Duodenal mucosa (tissue), 2 donors: ENCODE data around the gene GP2.
A peak's percentile ranks its signal among the peaks of the same experiment; 100 is the strongest.

Experiments used
- H3K27ac ChIP-seq: one replicate; pipeline ENCODE4 v1.7.0; 2013; ENCODE audit warnings: low read depth, low read length
- H3K27me3 ChIP-seq, 2 donors: one replicate each; pipeline ENCODE4 v1.7.0; 2013; ENCODE audit warnings: low read length in 2 of 2, control low read depth in 1 of 2; ENCODE audit not compliant: insufficient read depth in 2 of 2, control insufficient read depth in 1 of 2
- H3K36me3 ChIP-seq, 2 donors: one replicate each; pipeline ENCODE4 v1.7.0; 2013; ENCODE audit warnings: low read length in 2 of 2, control low read depth in 1 of 2; ENCODE audit not compliant: insufficient read depth in 2 of 2, control insufficient read depth in 1 of 2
- H3K4me1 ChIP-seq, 2 donors: one replicate each; pipeline ENCODE4 v1.7.0; 2013; ENCODE audit warnings: low read length in 2 of 2, control low read depth in 1 of 2; ENCODE audit not compliant: insufficient read depth in 2 of 2, control insufficient read depth in 1 of 2
- H3K4me3 ChIP-seq, 2 donors: one replicate each; pipeline ENCODE4 v1.7.0; 2013; ENCODE audit warnings: low read length in 2 of 2, low read depth in 1 of 2
- H3K9ac ChIP-seq, 2 donors: one replicate each; pipeline ENCODE4 v1.7.0; 2013; ENCODE audit warnings: low read length in 2 of 2, low read depth in 1 of 2
- H3K9me3 ChIP-seq, 2 donors: one replicate each; pipeline ENCODE4 v1.7.0; 2013; ENCODE audit warnings: low read length in 2 of 2, control low read depth in 1 of 2; ENCODE audit not compliant: control insufficient read depth in 1 of 2

Gene GP2

DNA sequence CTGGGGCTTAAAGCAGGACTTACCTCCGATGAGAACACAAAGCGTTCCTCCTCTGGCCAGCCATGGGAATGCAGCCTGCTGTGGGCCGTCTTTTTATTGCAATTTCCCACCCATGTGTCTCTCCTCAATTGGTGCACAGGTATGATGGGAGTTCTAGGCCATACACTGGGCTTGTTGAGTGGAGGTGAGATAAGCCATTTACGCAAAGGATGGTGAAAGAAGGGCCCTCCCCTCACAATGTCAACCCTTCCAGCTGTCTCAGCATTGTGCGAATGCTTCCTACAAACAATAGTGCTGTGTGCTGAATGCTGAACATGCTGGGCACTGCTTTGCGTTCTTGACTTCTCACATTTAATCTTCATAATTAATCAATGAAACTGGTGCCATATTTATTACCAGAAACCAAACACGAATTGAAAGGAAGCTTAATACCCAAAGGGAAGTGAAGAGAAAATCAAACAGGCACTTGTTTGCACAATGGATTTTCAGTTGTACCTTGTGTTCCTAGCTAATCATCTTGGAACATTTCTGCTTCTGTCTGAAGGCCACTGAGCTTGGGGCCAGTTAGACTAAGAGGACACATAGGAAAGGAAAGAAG is at the start of gene GP2:
Gene GP2, minus strand, starts transcription at position 70 of the 598 bp plus-strand sequence. CDS start 1,082 bp downstream, outside the sequence.
- Histone ChIP-seq H3K27ac (no peak within 1 kb of the TSS), H3K36me3 (no peaks in the 10 kb centered on the region), H3K9ac (no peak within 1 kb of the TSS), H3K27me3 (no peaks in the 10 kb centered on the region), H3K4me1 (peaks cover 11 to 13% of the 10 kb centered on the region in 2 donors), H3K4me3 (peak within 1 kb of the TSS in 1 of 2 donors; percentile 29), H3K9me3 (no peaks in the 10 kb centered on the region)

DNA sequence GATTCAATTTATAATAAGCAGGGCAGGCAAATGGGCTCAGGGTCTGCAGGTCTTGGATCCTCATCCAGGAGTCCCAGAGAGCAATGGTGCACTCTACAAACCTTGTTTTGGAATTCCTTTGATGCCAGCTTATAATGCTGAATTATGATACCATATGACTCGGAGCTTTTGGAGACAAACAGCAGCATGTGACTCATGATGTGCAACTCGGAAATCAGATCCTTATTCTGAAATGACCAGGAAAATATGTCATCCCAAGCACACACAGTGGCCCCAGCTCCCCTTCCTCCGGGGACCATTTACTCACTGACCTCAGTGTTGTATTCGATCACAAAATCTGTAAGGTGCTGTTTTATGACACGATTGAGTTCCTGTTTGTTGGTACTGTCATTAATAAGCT is 45.4 kb upstream of the GP2 start:
- Histone ChIP-seq H3K4me1 (no peaks in the 10 kb centered on the region), H3K9ac (no peak overlapping the region), H3K9me3 (no peaks in the 10 kb centered on the region), H3K27ac (no peak overlapping the region), H3K27me3 (peaks cover 5% of the 10 kb centered on the region in 2 donors), H3K36me3 (no peaks in the 10 kb centered on the region), H3K4me3 (no peak overlapping the region)

DNA sequence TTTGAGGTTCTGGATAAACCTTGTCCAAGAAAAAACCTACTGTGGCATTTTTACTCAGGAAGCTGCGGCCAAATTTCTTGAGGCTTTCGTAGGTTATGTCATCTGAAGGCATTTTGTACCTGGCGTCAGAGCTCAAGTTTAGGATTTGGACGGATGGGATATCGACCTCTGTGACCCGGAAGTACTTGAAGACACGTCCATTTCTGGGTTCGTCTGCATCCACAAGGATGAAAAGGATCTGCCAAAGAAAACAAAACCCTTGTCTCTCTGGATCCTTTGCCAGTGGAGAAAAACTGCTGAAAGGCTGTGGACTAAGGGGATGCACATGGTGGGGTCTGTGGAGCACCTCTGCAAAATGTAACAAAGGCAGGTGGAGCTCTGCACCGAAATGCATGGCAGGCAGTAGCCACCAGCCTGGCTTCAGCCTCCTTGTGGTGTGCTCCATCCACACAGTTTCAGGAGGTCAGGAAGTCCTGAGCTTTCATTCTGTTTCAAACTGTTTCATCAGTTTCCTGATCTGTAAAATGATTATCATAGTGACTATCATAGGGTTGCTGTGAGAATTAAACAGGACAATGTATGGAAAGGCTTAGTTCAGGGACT is 42.2 kb upstream of the GP2 start:
- no peaks in the 10 kb centered on the region for H3K4me1 ChIP-seq
- H3K27ac ChIP-seq: no peak overlapping the region
- no peak overlapping the region for H3K4me3 ChIP-seq
- no peak overlapping the region for H3K9ac ChIP-seq
- no peaks in the 10 kb centered on the region for H3K36me3 ChIP-seq
- H3K27me3 ChIP-seq: peaks cover 0 to 5% of the 10 kb centered on the region in 2 donors
- no peaks in the 10 kb centered on the region for H3K9me3 ChIP-seq

DNA sequence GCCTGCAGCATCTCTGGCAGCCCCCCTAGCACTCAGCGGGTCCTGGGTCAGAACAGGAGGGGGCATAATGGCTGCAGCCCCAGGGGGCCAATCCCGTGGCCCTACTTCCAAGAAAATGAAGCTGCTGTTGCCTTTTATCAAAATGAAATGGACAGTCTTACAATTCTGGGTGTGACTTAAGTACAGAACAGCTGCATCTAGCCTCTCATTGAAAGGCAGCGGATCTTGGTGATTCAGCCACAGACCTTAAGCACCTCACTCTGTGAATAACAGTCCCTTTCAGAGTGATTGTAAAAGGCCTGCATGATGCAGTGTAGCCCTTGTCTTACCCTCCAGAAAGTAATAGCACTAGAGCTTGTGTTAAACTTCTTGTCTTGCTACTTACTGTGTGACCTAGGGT is 36.7 kb upstream of the GP2 start:
- no peak overlapping the region for H3K4me3 ChIP-seq
- peaks cover 0 to 5% of the 10 kb centered on the region in 2 donors for H3K27me3 ChIP-seq
- H3K27ac ChIP-seq: no peak overlapping the region
- H3K36me3 ChIP-seq: no peaks in the 10 kb centered on the region
- H3K9ac ChIP-seq: no peak overlapping the region
- H3K9me3 ChIP-seq: no peaks in the 10 kb centered on the region
- H3K4me1 ChIP-seq: no peaks in the 10 kb centered on the region

DNA sequence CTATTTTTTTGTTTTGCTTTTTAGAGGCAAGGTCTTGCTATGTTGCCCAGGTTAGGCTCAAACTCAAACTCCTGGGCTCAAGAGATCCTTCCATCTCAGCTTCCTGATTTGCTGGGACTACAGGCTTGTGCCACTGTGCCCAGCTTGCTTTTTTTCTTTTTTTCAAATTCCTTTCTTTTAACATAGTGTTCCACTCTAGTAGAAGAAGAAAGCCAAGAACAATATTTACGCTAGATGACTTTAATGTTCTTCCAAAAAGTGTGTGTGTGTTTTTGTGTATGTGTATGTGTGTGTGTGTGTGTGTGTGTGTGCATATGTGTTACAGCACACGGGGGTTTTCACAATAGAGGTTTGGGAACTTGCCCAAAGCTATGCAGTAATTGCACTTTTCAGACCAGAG is 35.9 kb upstream of the GP2 start:
- H3K27me3 ChIP-seq: peaks cover 0 to 5% of the 10 kb centered on the region in 2 donors
- no peaks in the 10 kb centered on the region for H3K36me3 ChIP-seq
- H3K27ac ChIP-seq: no peak overlapping the region
- H3K4me1 ChIP-seq: no peaks in the 10 kb centered on the region
- no peaks in the 10 kb centered on the region for H3K9me3 ChIP-seq
- no peak overlapping the region for H3K4me3 ChIP-seq
- no peak overlapping the region for H3K9ac ChIP-seq

DNA sequence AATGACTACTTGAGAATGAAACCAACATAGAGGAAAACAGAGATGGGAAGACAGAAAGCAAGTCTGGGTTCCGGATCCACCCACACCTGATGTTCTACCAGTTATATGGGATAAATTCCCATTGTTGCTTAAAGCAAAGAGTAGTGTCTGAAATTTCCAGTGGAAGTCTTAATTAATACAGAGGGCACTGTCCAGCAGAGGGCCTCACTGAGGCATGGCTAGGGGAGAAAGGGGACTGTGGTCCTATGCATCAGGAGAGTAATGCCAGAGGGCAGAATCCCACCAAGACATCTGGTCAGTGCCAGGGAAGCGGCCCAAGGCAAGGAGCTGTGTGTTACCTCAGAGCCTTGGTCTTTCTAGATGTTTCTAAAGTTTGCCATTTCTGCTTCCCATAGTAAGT is 32.7 kb upstream of the GP2 start:
- Histone ChIP-seq H3K27me3 (peaks cover 0 to 5% of the 10 kb centered on the region in 2 donors), H3K36me3 (no peaks in the 10 kb centered on the region), H3K27ac (no peak overlapping the region), H3K9me3 (no peaks in the 10 kb centered on the region), H3K4me1 (no peaks in the 10 kb centered on the region), H3K4me3 (no peak overlapping the region), H3K9ac (no peak overlapping the region)

DNA sequence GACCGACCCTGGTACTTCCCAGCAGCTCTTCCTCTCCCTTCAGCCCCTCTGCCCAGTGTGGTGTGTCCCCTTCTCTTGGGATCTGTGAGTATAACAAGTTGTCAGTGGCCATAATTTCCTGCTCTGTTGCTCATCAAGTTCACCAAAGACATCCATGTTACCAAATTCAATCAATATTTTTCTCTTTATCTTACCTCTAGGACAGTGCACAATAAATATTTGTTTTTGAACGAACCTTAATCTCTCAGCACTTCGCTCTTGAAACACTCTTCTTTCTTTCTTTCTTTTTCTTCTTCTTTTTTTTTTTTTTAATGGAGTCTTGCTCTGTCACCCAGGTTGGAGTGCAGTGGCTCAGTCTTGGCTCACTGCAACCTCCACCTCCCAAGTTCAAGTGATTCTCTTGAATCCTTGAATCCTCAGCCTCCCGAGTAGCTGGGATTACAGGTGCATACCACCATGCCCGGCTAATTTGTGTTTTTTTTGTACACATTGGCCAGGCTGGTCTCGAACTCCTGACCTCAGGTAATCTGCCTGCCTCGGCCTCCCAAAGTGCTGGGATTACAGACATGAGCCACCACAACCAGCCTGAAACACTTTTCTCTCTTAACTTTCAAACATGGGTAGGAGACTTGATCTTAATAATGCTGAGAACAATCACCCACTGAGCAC is 27.9 kb upstream of the GP2 start:
- H3K27ac ChIP-seq: no peak overlapping the region
- H3K9ac ChIP-seq: no peak overlapping the region
- no peak overlapping the region for H3K4me3 ChIP-seq
- no peaks in the 10 kb centered on the region for H3K27me3 ChIP-seq
- H3K4me1 ChIP-seq: no peaks in the 10 kb centered on the region
- no peaks in the 10 kb centered on the region for H3K36me3 ChIP-seq
- no peaks in the 10 kb centered on the region for H3K9me3 ChIP-seq

DNA sequence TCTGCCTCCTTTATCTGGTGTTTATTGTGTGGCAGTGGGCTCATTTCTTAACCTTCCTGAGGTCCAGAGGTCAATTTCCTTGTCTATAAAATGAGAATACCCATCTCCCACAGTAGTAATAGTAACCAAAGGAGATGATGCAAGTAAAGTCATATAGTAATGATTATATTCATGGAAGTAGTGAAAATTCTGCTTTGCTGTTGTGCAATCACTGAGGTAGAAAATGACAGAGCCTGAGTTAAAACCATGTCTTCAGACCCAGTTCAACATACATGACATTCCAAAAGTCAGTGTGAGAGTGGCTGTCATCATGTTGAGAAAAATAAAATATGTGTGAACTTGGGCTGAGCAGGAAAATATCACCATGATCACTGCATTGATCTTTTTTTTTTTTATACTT is 26.1 kb upstream of the GP2 start:
- no peaks in the 10 kb centered on the region for H3K9me3 ChIP-seq
- no peaks in the 10 kb centered on the region for H3K36me3 ChIP-seq
- no peaks in the 10 kb centered on the region for H3K27me3 ChIP-seq
- no peak overlapping the region for H3K9ac ChIP-seq
- no peak overlapping the region for H3K4me3 ChIP-seq
- peaks cover 0 to 5% of the 10 kb centered on the region in 2 donors for H3K4me1 ChIP-seq
- no peak overlapping the region for H3K27ac ChIP-seq

DNA sequence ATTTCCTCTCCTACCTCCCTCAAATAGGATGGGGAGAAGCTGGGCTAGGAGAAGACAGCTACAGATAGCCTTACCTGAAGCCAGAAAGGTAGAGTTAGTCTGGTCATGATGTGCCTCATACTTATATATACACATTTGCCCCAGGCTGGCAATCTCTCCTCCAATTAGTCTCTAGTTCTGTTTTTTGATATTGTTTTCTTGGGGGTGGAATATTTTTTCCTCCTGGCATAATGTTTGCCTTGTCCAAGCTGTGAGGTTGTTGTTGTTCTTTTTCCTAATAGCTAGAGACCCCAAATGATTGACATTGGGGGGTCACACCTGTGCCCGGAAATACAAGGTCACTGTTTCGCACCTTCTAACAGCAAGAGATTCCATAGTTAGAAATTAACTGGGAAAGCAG is 25.3 kb upstream of the GP2 start, which contains the start of gene UMOD:
Gene UMOD, minus strand, starts transcription at position 101 of the 400 bp plus-strand sequence. CDS start 1,978 bp downstream, outside the sequence.
- H3K9me3 ChIP-seq: no peaks in the 10 kb centered on the region
- H3K4me3 ChIP-seq: no peak within 1 kb of the TSS
- H3K27ac ChIP-seq: no peak within 1 kb of the TSS
- no peak within 1 kb of the TSS for H3K9ac ChIP-seq
- H3K4me1 ChIP-seq: peaks cover 0 to 6% of the 10 kb centered on the region in 2 donors
- no peaks in the 10 kb centered on the region for H3K27me3 ChIP-seq
- H3K36me3 ChIP-seq: no peaks in the 10 kb centered on the region

DNA sequence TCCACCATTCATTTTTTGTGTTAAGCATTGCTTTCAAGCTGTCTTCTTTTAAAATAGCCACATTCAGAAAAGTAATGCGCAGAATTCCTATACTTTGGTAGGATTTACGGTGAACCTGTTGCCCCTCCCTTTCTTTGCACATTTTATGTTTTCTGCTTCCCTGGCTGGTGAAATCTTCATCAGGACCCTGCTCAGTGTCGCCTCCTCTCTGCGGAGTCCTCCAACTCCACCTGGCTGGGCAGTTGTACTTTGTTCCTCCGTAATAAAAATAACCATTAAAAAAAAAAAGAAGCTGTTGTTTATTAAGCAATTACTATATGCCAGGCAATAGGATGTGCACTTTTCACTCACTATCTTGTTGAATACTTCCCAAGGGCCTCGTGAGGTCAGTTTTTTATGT is 22.3 kb upstream of the GP2 start:
- no peak overlapping the region for H3K9ac ChIP-seq
- H3K27me3 ChIP-seq: no peaks in the 10 kb centered on the region
- no peaks in the 10 kb centered on the region for H3K9me3 ChIP-seq
- H3K27ac ChIP-seq: no peak overlapping the region
- H3K4me3 ChIP-seq: no peak overlapping the region
- peaks cover 0 to 6% of the 10 kb centered on the region in 2 donors for H3K4me1 ChIP-seq
- no peaks in the 10 kb centered on the region for H3K36me3 ChIP-seq
